Naive thymus-derived CD8-positive, alpha-beta T cell (primary cell): ENCODE measurements around the gene SEMG1. TPM values are rescaled to one million over a fixed set of nuclear protein-coding genes. Genes with fewer than 3 reads are reported as not detected.

ENCODE experiments used
- ATAC-seq, 2 donors: fragments of 150-1000 bp; cut with Tn5 transposase in 1 of 2; sonication (Bioruptor Pico), chemical (Tn5 transposase) in 1 of 2; 1 replicate in 1 of 2; 2 replicates in 1 of 2; pipeline ENCODE4 v1.10.0; 2021; ENCODE audit warnings: mild to moderate bottlenecking in 2 of 2, moderate library complexity in 2 of 2
- POLR2A ChIA-PET: fragments of 350-600 bp; sonication (Branson Sonifier 250); formaldehyde crosslinking; loops from one replicate; lab custom pipeline; 2021; ENCODE audit warnings: antibody characterized with exemption; lab: Charles Lee
- DNase-seq, 10 donors: peaks; one replicate each; pipeline versions ENCODE4 v3.0.0 to v3.0.0-alpha.2; 2020 to 2022
- H3K27ac Mint-ChIP-seq, 10 donors: one replicate each; pipeline ENCODE4 v1.8.0; 2020 to 2022; ENCODE audit warnings: mild to moderate bottlenecking in 10 of 10, mixed read lengths in 10 of 10, moderate library complexity in 4 of 10, inconsistent platforms in 1 of 10
- H3K27me3 Mint-ChIP-seq, 5 donors: one replicate each; pipeline ENCODE4 v1.8.0; 2021 to 2022; ENCODE audit warnings: mixed read lengths in 5 of 5
- H3K36me3 Mint-ChIP-seq, 3 donors: one replicate each; pipeline ENCODE4 v1.8.0; 2020 to 2022; ENCODE audit warnings: mixed read lengths in 3 of 3, mild to moderate bottlenecking in 2 of 3, inconsistent platforms in 1 of 3
- H3K4me1 Mint-ChIP-seq, 4 donors: one replicate each; pipeline ENCODE4 v1.8.0; 2021 to 2022; ENCODE audit warnings: mixed read lengths in 4 of 4
- H3K4me3 Mint-ChIP-seq, 10 donors: one replicate each; pipeline ENCODE4 v1.8.0; 2020 to 2022; ENCODE audit warnings: mild to moderate bottlenecking in 10 of 10, mixed read lengths in 10 of 10, moderate library complexity in 6 of 10, inconsistent platforms in 1 of 10
- H3K9me3 Mint-ChIP-seq, 9 donors: one replicate each; pipeline ENCODE4 v1.8.0; 2020 to 2022; ENCODE audit warnings: mixed read lengths in 9 of 9, mild to moderate bottlenecking in 3 of 9, inconsistent platforms in 1 of 9, moderate library complexity in 1 of 9
- polyA plus RNA-seq, 3 donors: library from polyadenylated mRNA; unstranded; fragments of 300-500 nt; fragmentation: Illumina TruSeq; gene quantifications; one replicate each; pipeline ENCODE4 v1.2.3, GENCODE V29; 2021
- total RNA-seq, 8 experiments: library from RNA in 2 of 8; stranded (reverse) in 2 of 8; gene quantifications; one replicate each; pipeline ENCODE4 v1.2.3 and lab custom pipeline; 2021 to 2026

The SEMG1 gene
- total and polyA plus RNA-seq, 5 experiments from 2014 or later: not detected

- H3K4me1 Mint-ChIP-seq: no peaks in the 10 kb centered on the region
- no peak overlapping the region for H3K27ac Mint-ChIP-seq
- DNase-seq: no peak
- peaks cover 0 to 12% (median 4%) of the 10 kb centered on the region in 3 donors for H3K36me3 Mint-ChIP-seq
- POLR2A ChIA-PET: no interaction called here
- no peak for ATAC-seq
- H3K27me3 Mint-ChIP-seq: peaks cover 27 to 81% (median 48%) of the 10 kb centered on the region in 5 donors
- no peak overlapping the region for H3K4me3 Mint-ChIP-seq
- peaks cover 2 to 21% (median 10%) of the 10 kb centered on the region in 9 donors for H3K9me3 Mint-ChIP-seq
Measured at GRCh38 chr20:45235995-45236394, 29.2 kb downstream of the SEMG1 start.

GRCh38 chr20:45238139-45238538 lies 31.3 kb downstream of the SEMG1 start:
- H3K27ac Mint-ChIP-seq: no peak overlapping the region
- no peaks in the 10 kb centered on the region for H3K4me1 Mint-ChIP-seq
- DNase-seq: no peak
- ATAC-seq: no peak
- POLR2A ChIA-PET: no interaction called here
- H3K27me3 Mint-ChIP-seq: peaks cover 23 to 60% (median 41%) of the 10 kb centered on the region in 5 donors
- peaks cover 2 to 21% (median 10%) of the 10 kb centered on the region in 9 donors for H3K9me3 Mint-ChIP-seq
- no peak overlapping the region for H3K4me3 Mint-ChIP-seq
- H3K36me3 Mint-ChIP-seq: peaks cover 0 to 12% (median 4%) of the 10 kb centered on the region in 3 donors

DNA sequence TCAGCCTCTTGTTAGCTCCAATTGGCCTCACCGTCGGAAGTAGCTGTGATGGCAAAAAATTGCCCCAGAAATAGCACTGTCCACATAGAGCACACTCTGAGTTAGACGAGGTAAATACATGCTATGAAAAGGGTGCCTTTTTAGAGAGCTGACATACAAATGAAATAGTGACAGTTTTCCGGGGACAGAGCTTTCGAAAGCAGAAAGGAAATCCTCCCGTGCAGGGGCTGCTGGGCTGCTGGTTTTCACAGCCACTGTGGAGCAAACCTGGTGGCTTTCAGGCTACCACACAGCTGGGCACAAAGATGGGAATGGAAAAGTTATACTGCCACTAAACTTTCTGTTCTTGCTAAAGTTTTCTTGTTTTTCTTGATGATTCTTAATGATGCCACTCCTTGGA lies 39.3 kb downstream of the SEMG1 start:
- H3K4me1 Mint-ChIP-seq: no peaks in the 10 kb centered on the region
- H3K27me3 Mint-ChIP-seq: peaks cover 18 to 58% (median 38%) of the 10 kb centered on the region in 5 donors
- H3K36me3 Mint-ChIP-seq: no peaks in the 10 kb centered on the region
- no peak for DNase-seq
- ATAC-seq: no peak
- no peak overlapping the region for H3K27ac Mint-ChIP-seq
- POLR2A ChIA-PET: no interaction called here
- no peak overlapping the region for H3K4me3 Mint-ChIP-seq
- no peaks in the 10 kb centered on the region for H3K9me3 Mint-ChIP-seq

GRCh38 chr20:45247865-45248264 lies 41.0 kb downstream of the SEMG1 start:
- Mint-ChIP-seq H3K27me3 (peaks cover 25 to 69% (median 49%) of the 10 kb centered on the region in 5 donors), H3K9me3 (no peaks in the 10 kb centered on the region), H3K4me1 (no peaks in the 10 kb centered on the region), H3K4me3 (no peak overlapping the region), H3K27ac (no peak overlapping the region), H3K36me3 (no peaks in the 10 kb centered on the region)
- ATAC-seq: no peak
- DNase-seq: no peak
- POLR2A ChIA-PET: no interaction called here

- Mint-ChIP-seq H3K4me3 (no peak overlapping the region), H3K27me3 (peaks cover 24 to 65% (median 56%) of the 10 kb centered on the region in 5 donors), H3K36me3 (no peaks in the 10 kb centered on the region), H3K4me1 (no peaks in the 10 kb centered on the region), H3K27ac (no peak overlapping the region), H3K9me3 (no peaks in the 10 kb centered on the region)
- ATAC-seq: no peak
- POLR2A ChIA-PET: no interaction called here
- no peak for DNase-seq
Measured at GRCh38 chr20:45248609-45249008, 41.8 kb downstream of the SEMG1 start.

DNA sequence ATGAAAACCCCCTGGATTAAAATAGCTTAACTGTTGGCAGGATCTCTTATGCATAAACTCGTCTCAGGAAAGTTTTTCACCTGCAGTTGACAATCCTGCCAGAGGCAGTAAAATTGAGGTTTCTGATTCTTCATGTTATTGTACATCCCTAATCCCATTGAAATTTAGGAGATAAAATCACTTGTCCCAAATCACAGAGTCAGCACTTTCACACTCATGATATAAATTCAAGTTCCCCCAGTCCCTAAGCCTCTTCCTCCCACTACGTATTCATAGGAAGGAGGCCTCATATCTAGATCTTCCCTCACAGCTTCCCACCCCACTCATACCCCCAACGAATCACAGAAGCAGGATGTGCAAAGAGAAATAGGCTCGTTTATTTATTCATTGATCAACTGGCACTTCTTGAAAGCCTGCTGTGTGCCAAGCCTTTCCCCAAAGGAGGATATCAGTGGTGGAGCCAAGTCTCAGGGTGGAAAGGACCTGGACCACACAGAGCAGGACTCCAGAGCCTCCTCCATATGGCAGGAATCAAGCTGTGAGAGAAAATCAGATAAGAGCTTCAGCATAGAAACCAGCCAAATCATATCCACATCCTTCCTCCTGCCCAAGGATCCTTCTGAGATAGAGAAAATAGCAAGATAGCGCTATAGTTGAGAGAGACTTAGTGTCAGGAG lies 45.2 kb downstream of the SEMG1 start:
- Mint-ChIP-seq H3K4me3 (no peak overlapping the region), H3K9me3 (no peaks in the 10 kb centered on the region), H3K36me3 (no peaks in the 10 kb centered on the region), H3K27ac (peak overlapping the region in 1 of 10 donors; percentile 32), H3K4me1 (no peaks in the 10 kb centered on the region), H3K27me3 (peaks cover 18 to 54% (median 46%) of the 10 kb centered on the region in 5 donors)
- no peak for DNase-seq
- ATAC-seq: no peak
- POLR2A ChIA-PET: no interaction called here

DNA sequence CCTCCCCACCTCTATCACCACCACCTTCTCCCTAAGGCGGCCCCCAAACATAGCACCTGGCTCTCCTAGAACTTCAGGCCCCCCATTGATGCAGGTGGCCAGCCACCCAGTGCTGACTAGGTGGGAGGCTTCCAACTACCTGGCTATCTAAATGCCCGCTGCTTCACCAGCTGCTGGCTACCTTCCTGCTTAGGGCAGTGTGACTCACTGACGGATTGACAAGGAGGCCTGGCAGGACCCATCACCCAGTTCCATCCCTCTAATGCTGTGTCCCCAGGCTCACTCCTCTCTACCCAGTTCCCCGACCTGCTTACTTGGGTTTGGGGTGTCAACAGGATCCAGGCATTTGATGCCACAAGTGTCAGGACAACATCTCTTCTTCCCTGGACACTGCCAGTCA lies 46.4 kb downstream of the SEMG1 start:
- Mint-ChIP-seq H3K27ac (no peak overlapping the region), H3K27me3 (peaks cover 15 to 44% (median 37%) of the 10 kb centered on the region in 5 donors), H3K4me3 (no peak overlapping the region), H3K4me1 (peaks cover 0 to 4% (median 0%) of the 10 kb centered on the region in 4 donors), H3K36me3 (no peaks in the 10 kb centered on the region), H3K9me3 (no peaks in the 10 kb centered on the region)
- DNase-seq (no peak), ATAC-seq (no peak)
- POLR2A ChIA-PET: no interaction called here

DNA sequence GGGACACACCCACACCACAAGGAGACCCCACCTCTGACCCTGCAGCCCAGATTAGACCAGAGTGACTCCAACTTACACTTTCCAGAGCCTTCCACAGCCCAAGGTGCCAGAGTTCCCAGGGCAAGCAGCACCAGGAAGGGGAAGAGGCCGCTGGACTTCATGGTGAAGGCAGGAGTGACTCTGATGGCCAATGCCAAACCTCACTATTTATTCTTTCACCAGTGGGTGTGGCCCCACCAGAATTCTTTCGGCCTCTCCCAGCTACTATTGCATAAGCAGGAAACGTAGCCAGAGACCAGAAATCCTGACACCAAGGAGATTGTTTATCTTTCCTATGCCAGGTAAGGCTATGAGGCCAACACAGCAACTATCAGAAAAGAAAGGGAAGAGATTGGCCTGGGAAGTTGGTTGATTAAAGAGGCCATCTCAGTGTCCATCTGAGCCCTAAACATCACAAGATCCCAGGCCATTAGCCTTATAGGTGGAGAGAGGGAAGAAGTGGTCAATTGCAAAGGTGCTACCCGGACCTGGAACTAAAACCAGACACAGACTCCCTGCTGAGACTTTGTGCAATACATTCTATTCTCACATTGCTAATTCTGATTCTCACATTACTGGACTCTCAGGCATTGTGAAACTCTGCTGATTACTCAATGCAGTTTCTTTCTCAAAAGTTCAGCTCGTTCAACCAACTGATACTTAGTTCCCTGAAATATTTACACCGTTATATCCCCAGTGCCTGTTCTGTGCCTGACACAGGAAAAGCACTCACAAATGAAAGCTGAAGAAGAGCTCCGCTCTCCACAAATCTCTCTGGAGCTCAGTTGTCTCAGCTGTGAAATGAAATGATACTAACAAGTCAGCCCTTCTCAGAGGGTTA lies 47.8 kb downstream of the SEMG1 start, which contains the start of gene SLPI:
Gene SLPI, minus strand, starts transcription at position 182 of the 880 bp plus-strand sequence. Its CDS starts 21 bp downstream, at position 161.
- H3K4me1 Mint-ChIP-seq: peaks cover 0 to 4% (median 0%) of the 10 kb centered on the region in 4 donors
- H3K36me3 Mint-ChIP-seq: no peaks in the 10 kb centered on the region
- H3K27ac Mint-ChIP-seq: no peak within 1 kb of the TSS
- H3K9me3 Mint-ChIP-seq: no peaks in the 10 kb centered on the region
- POLR2A ChIA-PET: no interaction called here
- DNase-seq: no peak
- no peak for ATAC-seq
- peaks cover 13 to 50% (median 31%) of the 10 kb centered on the region in 5 donors for H3K27me3 Mint-ChIP-seq
- H3K4me3 Mint-ChIP-seq: no peak within 1 kb of the TSS

GRCh38 chr20:45257161-45257560 lies 50.3 kb downstream of the SEMG1 start:
- Mint-ChIP-seq H3K4me3 (no peak overlapping the region), H3K9me3 (no peaks in the 10 kb centered on the region), H3K27ac (no peak overlapping the region), H3K4me1 (peaks cover 0 to 4% (median 0%) of the 10 kb centered on the region in 4 donors), H3K36me3 (no peaks in the 10 kb centered on the region), H3K27me3 (peaks cover 6 to 54% (median 29%) of the 10 kb centered on the region in 5 donors)
- ATAC-seq (no peak), DNase-seq (no peak)
- POLR2A ChIA-PET: interaction anchor here (0.7 kb wide), 1 partner anchor 13 kb away, joined by 3 read pairs; no protein-coding TSS in a partner anchor

GRCh38 chr20:45257711-45258110 lies 50.9 kb downstream of the SEMG1 start:
- Mint-ChIP-seq H3K4me3 (no peak overlapping the region), H3K27me3 (peaks cover 4 to 56% (median 27%) of the 10 kb centered on the region in 5 donors), H3K4me1 (peaks cover 0 to 4% (median 0%) of the 10 kb centered on the region in 4 donors), H3K9me3 (no peaks in the 10 kb centered on the region), H3K27ac (no peak overlapping the region), H3K36me3 (no peaks in the 10 kb centered on the region)
- POLR2A ChIA-PET: no interaction called here
- ATAC-seq: no peak
- DNase-seq: no peak

DNA sequence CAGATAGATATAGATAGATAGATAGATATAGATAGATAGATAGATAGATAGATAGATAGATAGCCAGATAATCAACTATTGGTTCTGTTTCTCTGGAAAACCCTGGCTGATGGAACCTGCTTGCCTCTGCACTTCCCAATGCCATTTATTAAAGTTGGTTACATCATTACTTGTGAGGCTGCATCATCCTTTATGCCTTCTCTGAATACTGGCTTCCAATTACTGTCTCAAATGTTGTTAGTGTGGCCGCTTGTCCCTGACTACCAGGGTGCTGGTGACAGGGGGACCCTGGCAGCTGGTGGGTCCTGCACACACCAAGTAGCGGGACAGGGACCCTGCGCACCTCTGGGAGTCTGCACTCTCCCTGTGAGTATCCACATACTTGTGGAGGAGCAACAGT lies 51.4 kb downstream of the SEMG1 start:
- POLR2A ChIA-PET: no interaction called here
- H3K4me1 Mint-ChIP-seq: peaks cover 0 to 4% (median 0%) of the 10 kb centered on the region in 4 donors
- H3K9me3 Mint-ChIP-seq: no peaks in the 10 kb centered on the region
- no peak overlapping the region for H3K4me3 Mint-ChIP-seq
- H3K36me3 Mint-ChIP-seq: no peaks in the 10 kb centered on the region
- no peak overlapping the region for H3K27ac Mint-ChIP-seq
- no peak for DNase-seq
- peaks cover 4 to 58% (median 26%) of the 10 kb centered on the region in 5 donors for H3K27me3 Mint-ChIP-seq
- ATAC-seq: no peak

DNA sequence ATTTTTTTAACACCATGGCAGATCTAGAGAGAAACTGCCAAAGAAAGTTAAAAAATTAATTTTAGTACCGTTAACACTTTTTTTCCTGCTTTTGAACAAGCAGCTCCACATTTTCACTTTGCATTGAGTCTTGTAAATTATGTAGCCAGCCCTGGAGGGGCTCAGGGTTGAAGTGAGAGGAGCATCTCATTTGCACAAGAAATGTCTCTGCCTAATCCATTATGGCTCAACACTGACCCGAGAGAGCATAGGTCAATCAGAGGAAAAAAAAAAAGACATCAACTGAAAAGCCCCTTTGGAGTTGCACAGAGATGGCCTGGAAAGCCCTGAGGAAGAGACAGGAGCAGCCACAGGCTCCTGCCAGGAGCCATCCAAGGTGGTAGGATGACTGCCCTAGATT lies 51.8 kb downstream of the SEMG1 start:
- no peaks in the 10 kb centered on the region for H3K9me3 Mint-ChIP-seq
- peaks cover 0 to 4% (median 0%) of the 10 kb centered on the region in 4 donors for H3K4me1 Mint-ChIP-seq
- H3K27ac Mint-ChIP-seq: no peak overlapping the region
- H3K4me3 Mint-ChIP-seq: no peak overlapping the region
- POLR2A ChIA-PET: no interaction called here
- ATAC-seq (no peak), DNase-seq (no peak)
- H3K36me3 Mint-ChIP-seq: no peaks in the 10 kb centered on the region
- H3K27me3 Mint-ChIP-seq: peaks cover 4 to 56% (median 24%) of the 10 kb centered on the region in 5 donors
